HFF-Myc (cell line): Measurements from ENCODE around the gene FOXP1.

Experiments used
- DNase-seq: peaks from one replicate; pipeline ENCODE4 v3.0.0-alpha.2; 2011; ENCODE audit warnings: low read depth; ENCODE audit errors: extremely low read depth
- H3K4me3 ChIP-seq: replicated peaks from 2 replicates; pipeline ENCODE4 v1.5.1; 2011; ENCODE audit warnings: low read depth, mild to moderate bottlenecking, control low read depth, low read length
- TF ChIP-seq, protein P1 (sequence below): IDR thresholded peaks from 2 replicates; pipeline ENCODE4 v1.5.1; 2012; ENCODE audit warnings: mild to moderate bottlenecking, low read depth, low read length, control low read depth; ENCODE audit errors: missing control alignments

The FOXP1 gene

DNA sequence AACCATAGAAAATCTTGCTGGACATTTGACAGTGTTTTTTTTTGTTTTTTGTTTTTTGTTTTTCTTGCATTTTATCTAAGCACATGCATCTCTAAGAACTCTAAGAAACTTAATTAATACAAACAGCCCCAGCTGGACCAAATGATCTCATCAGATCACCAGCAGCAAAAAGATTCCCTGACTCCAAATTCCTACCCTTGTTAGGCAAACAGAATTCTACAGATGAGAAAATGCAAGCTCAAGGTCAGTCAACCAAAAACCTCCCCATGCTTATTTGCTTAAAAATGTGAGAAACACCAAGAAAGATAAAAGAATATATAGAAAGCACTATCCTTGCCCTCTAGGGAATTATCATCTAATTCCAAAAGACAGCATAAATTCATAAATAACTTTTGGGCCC, 65.4 kb downstream of the FOXP1 start:
- DNase-seq: no peak
- H3K4me3 ChIP-seq: no peak overlapping the region
- TF ChIP-seq, protein P1, sequence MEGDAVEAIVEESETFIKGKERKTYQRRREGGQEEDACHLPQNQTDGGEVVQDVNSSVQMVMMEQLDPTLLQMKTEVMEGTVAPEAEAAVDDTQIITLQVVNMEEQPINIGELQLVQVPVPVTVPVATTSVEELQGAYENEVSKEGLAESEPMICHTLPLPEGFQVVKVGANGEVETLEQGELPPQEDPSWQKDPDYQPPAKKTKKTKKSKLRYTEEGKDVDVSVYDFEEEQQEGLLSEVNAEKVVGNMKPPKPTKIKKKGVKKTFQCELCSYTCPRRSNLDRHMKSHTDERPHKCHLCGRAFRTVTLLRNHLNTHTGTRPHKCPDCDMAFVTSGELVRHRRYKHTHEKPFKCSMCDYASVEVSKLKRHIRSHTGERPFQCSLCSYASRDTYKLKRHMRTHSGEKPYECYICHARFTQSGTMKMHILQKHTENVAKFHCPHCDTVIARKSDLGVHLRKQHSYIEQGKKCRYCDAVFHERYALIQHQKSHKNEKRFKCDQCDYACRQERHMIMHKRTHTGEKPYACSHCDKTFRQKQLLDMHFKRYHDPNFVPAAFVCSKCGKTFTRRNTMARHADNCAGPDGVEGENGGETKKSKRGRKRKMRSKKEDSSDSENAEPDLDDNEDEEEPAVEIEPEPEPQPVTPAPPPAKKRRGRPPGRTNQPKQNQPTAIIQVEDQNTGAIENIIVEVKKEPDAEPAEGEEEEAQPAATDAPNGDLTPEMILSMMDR: no peak

- no peak overlapping the region for H3K4me3 ChIP-seq
- TF ChIP-seq, protein P1: no peak
- DNase-seq: no peak
Observed at GRCh38 chr3:71517271-71517791, 66.2 kb downstream of the FOXP1 start.

- no peak overlapping the region for H3K4me3 ChIP-seq
- TF ChIP-seq, protein P1: no peak
- DNase-seq: no peak
Observed at GRCh38 chr3:71515636-71516365, 67.7 kb downstream of the FOXP1 start.

GRCh38 chr3:71514621-71515020, 68.9 kb downstream of the FOXP1 start:
- TF ChIP-seq, protein P1: no peak
- no peak overlapping the region for H3K4me3 ChIP-seq
- DNase-seq: no peak

DNA sequence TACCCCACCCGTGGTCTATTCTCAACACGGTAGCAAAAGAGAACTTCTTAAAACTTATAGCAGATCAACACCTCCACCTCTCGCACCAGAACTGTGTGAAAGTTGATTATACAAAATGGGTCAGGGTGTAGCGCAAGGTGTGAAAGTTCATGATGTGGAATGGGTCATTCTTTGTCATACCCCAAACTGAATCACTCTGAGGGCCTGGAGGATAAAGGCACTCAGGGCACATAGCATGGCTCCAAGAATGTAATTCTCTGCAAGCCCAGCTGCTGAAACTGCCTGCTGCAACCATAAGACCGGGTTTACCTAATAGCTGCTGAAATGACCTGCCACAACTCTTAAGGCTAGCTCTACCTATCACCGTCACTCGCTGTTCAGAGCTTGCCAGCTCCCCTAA, 70.0 kb downstream of the FOXP1 start:
- TF ChIP-seq, protein P1: no peak
- no peak for DNase-seq
- no peak overlapping the region for H3K4me3 ChIP-seq

DNA sequence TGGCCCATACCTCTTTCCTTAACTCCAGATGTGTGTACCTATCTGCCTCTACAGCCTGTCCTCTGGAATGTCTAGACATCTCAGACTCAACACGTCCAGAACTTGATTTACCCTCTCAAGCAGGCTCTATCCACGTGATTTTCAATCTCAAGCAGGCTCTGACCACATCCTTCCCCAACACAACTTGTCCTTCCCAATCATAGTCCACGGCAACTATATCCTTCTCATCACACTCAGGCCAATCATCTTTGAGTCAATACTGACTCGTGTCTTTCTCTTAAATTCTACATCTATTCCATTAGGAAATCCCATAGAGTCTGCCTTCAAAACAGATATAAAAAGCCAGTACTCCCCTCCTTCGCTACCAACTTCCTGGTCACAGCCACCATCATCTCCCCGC, 70.4 kb downstream of the FOXP1 start:
- DNase-seq: no peak
- H3K4me3 ChIP-seq: no peak overlapping the region
- TF ChIP-seq, protein P1: no peak

GRCh38 chr3:71512544-71512943, 71.0 kb downstream of the FOXP1 start:
- DNase-seq: no peak
- TF ChIP-seq, protein P1: no peak
- no peak overlapping the region for H3K4me3 ChIP-seq
